Natural killer cell (primary cell): ENCODE results near the gene HMOX2. TPM values are rescaled to one million over a fixed set of nuclear protein-coding genes. Genes with fewer than 3 reads are reported as not detected.

Experiments
- ATAC-seq, 3 donors: fragments of 150-1000 bp in 2 of 3; fragments of 200-7000 bp in 1 of 3; cut with Tn5 transposase; 1 replicate in 1 of 3; 2 replicates in 2 of 3; pipeline ENCODE4 v1.10.0; 2021; ENCODE audit warnings: mild to moderate bottlenecking in 2 of 3, moderate library complexity in 2 of 3
- DNase-seq, 2 donors: peaks; one replicate each; pipeline versions ENCODE4 v3.0.0 to v3.0.0-alpha.2; 2013 to 2021; ENCODE audit warnings: mixed read lengths in 1 of 2
- H3K27ac ChIP-seq: one replicate; pipeline ENCODE4 v1.5.1; 2013; ENCODE audit warnings: mild to moderate bottlenecking, low read length
- H3K27me3 ChIP-seq: one replicate; pipeline ENCODE4 v1.6.1; 2013; ENCODE audit warnings: low read length; ENCODE audit not compliant: control insufficient read depth, insufficient read depth
- H3K36me3 ChIP-seq: one replicate; pipeline ENCODE4 v1.6.1; 2013; ENCODE audit warnings: low read length; ENCODE audit not compliant: control insufficient read depth, insufficient read depth
- H3K4me1 ChIP-seq: one replicate; pipeline ENCODE4 v1.6.1; 2013; ENCODE audit warnings: low read length; ENCODE audit not compliant: control insufficient read depth, insufficient read depth
- H3K4me3 ChIP-seq: one replicate; pipeline ENCODE4 v1.5.1; 2013; ENCODE audit warnings: low read length
- H3K9me3 ChIP-seq: one replicate; pipeline ENCODE4 v1.6.1; 2013; ENCODE audit warnings: low read length; ENCODE audit not compliant: control insufficient read depth, insufficient read depth
- H3K27ac Mint-ChIP-seq, 2 donors: one replicate each; pipeline ENCODE4 v1.8.0; 2022; ENCODE audit warnings: mild to moderate bottlenecking in 2 of 2, mixed read lengths in 2 of 2, moderate library complexity in 1 of 2
- H3K27me3 Mint-ChIP-seq, 2 donors: one replicate each; pipeline ENCODE4 v1.8.0; 2022; ENCODE audit warnings: low read depth in 2 of 2, mixed read lengths in 2 of 2
- H3K36me3 Mint-ChIP-seq: one replicate; pipeline ENCODE4 v1.8.0; 2022; ENCODE audit warnings: mixed read lengths
- H3K4me1 Mint-ChIP-seq, 2 donors: one replicate each; pipeline ENCODE4 v1.8.0; 2022; ENCODE audit warnings: mixed read lengths in 2 of 2
- H3K4me3 Mint-ChIP-seq: one replicate; pipeline ENCODE4 v1.8.0; 2022; ENCODE audit warnings: mild to moderate bottlenecking, moderate library complexity, mixed read lengths
- H3K9me3 Mint-ChIP-seq, 2 donors: one replicate each; pipeline ENCODE4 v1.8.0; 2022; ENCODE audit warnings: mixed read lengths in 2 of 2
- WGBS: methylation state at CpG from one replicate; pipeline ENCODE4 v1.1.7; 2013; ENCODE audit warnings: missing lambda C conversion rate; ENCODE audit not compliant: insufficient coverage; 5-methylcytosine and 5-hydroxymethylcytosine counted together
- intact Hi-C: fragments of 100-400 bp; cut with micrococcal nuclease; formaldehyde crosslinking; loops from one replicate; pipeline ENCODE4 v1.14.2; 2022
- total RNA-seq, 4 donors: library from RNA; stranded (reverse); fragments of 120-200 nt in 1 of 4; gene quantifications; one replicate each; pipeline versions ENCODE4 v1.2.3 to v1.2.4, GENCODE V29; 2013 to 2022
- TF ChIP-seq, protein P1 (sequence below): fragments of 200-600 bp; IDR thresholded peaks from one replicate; pipeline ENCODE4 v1.8.0; 2022; ENCODE audit warnings: antibody characterized with exemption

Gene HMOX2
- total RNA-seq, 3 donors from 2014 or later (not counting 1 experiment from before 2014, with no cell fraction given), result 66.0 to 104 (median 77.3) TPM

DNA sequence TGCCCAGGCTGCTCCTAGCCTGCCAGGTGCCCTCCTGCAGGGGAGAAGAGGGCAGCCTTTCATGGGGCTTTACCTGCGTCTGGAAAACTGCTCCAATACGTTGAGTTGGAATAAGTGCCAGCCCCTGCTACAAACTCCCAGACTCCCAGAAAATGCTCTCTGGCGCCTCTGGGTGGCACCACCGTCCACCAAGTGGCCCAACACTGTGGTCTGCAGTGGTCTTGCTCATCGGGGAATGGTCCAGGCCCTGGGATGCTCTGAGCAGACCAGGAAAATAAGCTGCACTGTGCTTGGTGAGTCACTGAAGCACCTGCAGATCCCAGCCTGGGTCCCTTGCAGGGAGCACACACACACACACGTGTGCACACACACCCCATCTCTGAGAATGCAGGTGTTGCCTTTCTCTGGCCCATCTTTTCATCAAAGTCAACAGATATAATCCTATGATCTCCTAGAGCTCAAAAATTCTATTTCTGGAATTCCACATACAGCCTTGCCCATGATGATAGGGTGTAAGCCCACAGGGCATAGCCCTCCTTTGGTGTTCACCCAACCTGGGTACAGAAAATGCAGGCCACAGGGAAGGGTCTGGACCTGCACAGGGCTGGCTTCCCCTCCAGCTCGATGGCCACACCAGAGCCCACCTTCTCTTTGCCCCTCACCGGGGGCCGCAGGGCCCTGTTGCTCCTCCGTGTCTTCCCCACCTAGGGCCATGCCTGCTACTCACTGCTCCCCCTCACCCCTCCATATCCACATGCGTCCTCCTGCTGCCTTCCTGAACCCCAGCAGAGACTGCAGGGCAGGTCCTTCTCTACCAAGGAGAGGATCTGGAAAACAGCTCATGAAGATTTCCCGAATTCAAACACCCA is 41.8 kb downstream of the HMOX2 start:
- peak overlapping the region; percentile 73 to 93 for H3K27ac Mint-ChIP-seq
- H3K27ac ChIP-seq, result no peak overlapping the region

DNA sequence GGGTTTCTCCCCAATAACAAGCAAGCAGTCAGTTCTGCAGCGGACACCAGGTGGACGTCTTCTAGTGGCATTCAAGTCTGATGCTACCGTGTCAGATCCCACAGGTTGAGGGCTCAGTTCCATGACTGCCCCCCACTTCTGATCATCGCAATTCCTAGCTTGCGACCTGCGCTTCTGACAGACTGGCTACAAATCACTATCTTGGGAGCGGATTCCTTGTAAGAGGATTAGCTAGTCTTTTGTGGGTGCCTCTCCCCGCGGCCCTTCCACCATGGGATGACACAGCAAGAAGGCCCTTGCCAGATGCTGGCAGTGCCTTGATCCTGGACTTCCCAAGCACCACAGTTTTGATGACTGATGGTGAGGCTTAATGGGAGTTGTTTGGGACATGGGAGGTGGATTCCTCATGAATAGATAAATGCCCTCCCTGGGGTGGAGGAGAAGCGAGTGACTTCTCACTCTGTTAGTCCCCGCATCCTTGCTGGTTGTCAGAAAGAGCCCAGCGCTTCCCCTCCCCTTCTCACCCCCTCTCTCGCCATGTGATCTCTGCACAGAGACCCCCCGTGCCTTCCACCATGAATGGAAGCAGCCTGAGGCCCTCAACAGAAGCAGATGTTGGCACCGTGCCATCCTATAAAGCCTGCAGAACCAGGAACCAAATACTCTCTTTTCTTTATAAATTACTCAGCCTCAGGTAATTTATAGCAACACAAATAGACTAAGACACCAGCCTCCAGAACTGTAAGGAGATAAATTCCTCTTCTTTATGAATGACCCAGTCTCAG is 43.3 kb downstream of the HMOX2 start:
- TF ChIP-seq, protein P1, sequence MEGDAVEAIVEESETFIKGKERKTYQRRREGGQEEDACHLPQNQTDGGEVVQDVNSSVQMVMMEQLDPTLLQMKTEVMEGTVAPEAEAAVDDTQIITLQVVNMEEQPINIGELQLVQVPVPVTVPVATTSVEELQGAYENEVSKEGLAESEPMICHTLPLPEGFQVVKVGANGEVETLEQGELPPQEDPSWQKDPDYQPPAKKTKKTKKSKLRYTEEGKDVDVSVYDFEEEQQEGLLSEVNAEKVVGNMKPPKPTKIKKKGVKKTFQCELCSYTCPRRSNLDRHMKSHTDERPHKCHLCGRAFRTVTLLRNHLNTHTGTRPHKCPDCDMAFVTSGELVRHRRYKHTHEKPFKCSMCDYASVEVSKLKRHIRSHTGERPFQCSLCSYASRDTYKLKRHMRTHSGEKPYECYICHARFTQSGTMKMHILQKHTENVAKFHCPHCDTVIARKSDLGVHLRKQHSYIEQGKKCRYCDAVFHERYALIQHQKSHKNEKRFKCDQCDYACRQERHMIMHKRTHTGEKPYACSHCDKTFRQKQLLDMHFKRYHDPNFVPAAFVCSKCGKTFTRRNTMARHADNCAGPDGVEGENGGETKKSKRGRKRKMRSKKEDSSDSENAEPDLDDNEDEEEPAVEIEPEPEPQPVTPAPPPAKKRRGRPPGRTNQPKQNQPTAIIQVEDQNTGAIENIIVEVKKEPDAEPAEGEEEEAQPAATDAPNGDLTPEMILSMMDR, result no peak
- WGBS, result 85% methylated on average over 15 of the region's 15 CpGs
- peak overlapping the region in 1 of 2 donors; percentile 58 for H3K27ac Mint-ChIP-seq
- peaks cover 32 to 38% of the 10 kb centered on the region in 2 donors for H3K4me1 Mint-ChIP-seq
- H3K36me3 Mint-ChIP-seq, result no peaks in the 10 kb centered on the region
- intact Hi-C loops, result no loop called here
- Histone ChIP-seq H3K4me1 (peaks cover 38% of the 10 kb centered on the region), H3K27me3 (no peaks in the 10 kb centered on the region), H3K36me3 (peaks cover 5% of the 10 kb centered on the region), H3K27ac (no peak overlapping the region), H3K4me3 (no peak overlapping the region), H3K9me3 (no peaks in the 10 kb centered on the region)
- H3K27me3 Mint-ChIP-seq, result no peaks in the 10 kb centered on the region
- no peak for DNase-seq
- ATAC-seq, result no peak
- no peaks in the 10 kb centered on the region for H3K9me3 Mint-ChIP-seq
- no peak overlapping the region for H3K4me3 Mint-ChIP-seq

More for the DNA sequence above, 41.8 kb downstream of the HMOX2 start:
- TF ChIP-seq, protein P1, result no peak
- H3K9me3 ChIP-seq, result no peaks in the 10 kb centered on the region
- ATAC-seq (no peak), DNase-seq (peak in 1 of 2 donors; percentile 25)
- peaks cover 52% of the 10 kb centered on the region for H3K4me1 ChIP-seq
- peaks cover 34 to 40% of the 10 kb centered on the region in 2 donors for H3K4me1 Mint-ChIP-seq
- no peaks in the 10 kb centered on the region for H3K27me3 ChIP-seq
- intact Hi-C loops, result no loop called here
- 86% methylated on average over 11 of the region's 12 CpGs for WGBS
- no peaks in the 10 kb centered on the region for H3K36me3 Mint-ChIP-seq
- H3K4me3 ChIP-seq, result no peak overlapping the region
- H3K27me3 Mint-ChIP-seq, result no peaks in the 10 kb centered on the region
- H3K9me3 Mint-ChIP-seq, result no peaks in the 10 kb centered on the region
- H3K4me3 Mint-ChIP-seq, result peak overlapping the region; percentile 45
- H3K36me3 ChIP-seq, result peaks cover 12% of the 10 kb centered on the region

DNA sequence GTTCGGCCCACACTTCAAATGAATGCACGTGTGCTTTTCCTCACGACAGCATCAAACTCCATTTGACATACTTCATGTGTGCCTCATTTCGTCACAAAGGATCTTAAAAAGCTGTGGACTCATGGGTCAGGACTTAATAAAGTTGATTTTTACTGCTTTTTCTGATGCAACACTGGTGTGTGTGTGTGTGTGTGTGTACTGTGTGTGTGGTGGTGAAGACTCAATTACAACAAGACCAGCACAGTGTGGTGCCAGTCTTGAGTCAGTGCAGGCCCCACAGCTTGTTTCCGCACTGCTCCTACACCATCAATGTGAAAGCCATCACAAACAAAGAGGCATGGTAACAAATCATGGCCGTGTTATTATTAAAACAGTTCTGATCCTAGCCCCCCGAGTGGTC is 44.7 kb downstream of the HMOX2 start:
- peak overlapping the region in 1 of 2 donors; percentile 14 for H3K27ac Mint-ChIP-seq
- 98% methylated on average over 7 of the region's 7 CpGs for WGBS
- Histone ChIP-seq H3K27ac (no peak overlapping the region), H3K4me1 (peaks cover 26% of the 10 kb centered on the region), H3K9me3 (no peaks in the 10 kb centered on the region), H3K4me3 (no peak overlapping the region), H3K36me3 (peaks cover 5% of the 10 kb centered on the region), H3K27me3 (no peaks in the 10 kb centered on the region)
- peaks cover 25% of the 10 kb centered on the region in 2 donors for H3K4me1 Mint-ChIP-seq
- no peaks in the 10 kb centered on the region for H3K27me3 Mint-ChIP-seq
- no peak overlapping the region for H3K4me3 Mint-ChIP-seq
- TF ChIP-seq, protein P1, result no peak
- H3K36me3 Mint-ChIP-seq, result no peaks in the 10 kb centered on the region
- no peak for ATAC-seq
- H3K9me3 Mint-ChIP-seq, result no peaks in the 10 kb centered on the region
- intact Hi-C loops, result no loop called here
- no peak for DNase-seq
